NCI-H128 (cell line): ENCODE results near the gene ANO6.

Source experiments
- DNase-seq: peaks from one replicate; lab custom pipeline; 2025; ENCODE audit not compliant: unreplicated experiment; lab: John Stamatoyannopoulos, UW

The ANO6 gene

DNA sequence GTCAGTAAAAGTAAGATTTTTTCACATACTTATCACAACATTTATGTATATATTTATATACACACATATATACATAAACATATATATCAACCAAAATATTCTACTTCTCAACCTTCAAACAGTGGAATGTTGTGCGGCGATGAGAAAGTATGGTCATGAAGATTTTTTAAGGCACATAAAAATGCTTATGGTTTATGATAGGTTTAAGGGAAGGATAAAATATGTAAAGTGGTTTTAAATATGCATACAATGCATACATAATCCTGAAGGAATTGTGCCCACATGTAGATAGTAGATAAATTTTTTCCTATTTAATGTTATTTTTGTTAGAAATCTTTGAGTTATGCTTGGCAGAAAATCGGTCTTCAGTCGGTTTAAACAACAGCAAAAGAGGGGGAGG, 182.7 kb downstream of the ANO6 start:
- no peak for DNase-seq

DNA sequence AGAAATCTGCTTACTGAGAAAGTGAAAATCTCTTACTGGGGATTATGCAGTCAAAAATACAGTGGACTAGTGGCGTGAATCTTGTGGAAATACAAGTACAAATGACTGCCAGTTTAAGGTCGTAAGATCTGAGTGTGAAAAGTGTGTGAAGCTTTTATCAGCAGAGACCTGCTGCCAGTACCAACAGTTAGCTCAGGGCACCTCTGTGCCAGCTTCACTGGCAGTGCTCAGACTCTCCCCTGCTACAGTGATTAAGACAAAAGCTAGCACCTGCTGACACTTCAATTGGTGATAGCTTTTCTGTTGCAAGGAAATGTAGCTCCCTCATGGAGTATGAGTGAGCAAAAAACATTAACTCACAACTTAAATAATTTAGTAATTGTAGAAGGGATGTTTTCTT, 185.1 kb downstream of the ANO6 start:
- no peak for DNase-seq

GRCh38 chr12:45402288-45402687, 186.4 kb downstream of the ANO6 start:
- DNase-seq = no peak

DNA sequence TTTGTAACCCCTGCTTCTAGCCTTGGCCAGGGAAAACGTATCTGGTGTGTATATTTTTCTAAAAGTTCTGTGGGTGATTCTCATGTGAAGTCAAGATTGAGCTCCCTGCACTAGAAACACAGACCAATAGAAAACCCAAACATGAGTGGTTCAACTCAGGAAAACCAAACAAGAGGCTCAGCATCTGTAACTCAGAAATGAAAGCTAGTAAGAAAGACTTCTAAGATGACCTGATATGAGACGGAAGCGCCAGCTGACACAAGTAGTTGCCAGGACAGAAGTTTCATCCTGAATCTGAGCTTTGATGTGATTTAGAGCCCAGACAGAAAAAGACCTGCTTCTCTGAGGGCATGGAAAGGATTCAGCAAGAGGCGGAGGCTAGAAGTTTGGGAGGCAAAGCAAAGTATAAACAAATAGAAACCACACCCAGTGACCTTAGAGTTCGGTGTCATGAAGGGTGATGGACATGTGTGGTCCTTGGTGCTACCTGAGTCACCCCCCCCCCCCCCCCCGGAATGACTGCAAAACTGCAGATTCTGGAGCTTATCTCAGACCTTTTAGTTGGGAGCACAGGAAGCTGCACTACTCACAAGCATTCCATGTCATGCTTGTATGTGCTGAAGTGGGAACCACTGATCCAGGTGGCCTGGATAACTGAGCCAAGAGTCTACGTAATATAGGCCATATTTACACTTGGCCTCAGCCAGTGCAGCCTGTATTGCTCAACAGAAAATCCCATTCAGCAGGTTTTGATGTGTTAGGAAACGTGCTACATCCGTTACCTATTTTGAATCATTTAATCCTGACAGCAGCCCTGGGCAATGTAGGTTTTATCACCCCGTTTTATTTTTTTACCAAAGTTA, 191.3 kb downstream of the ANO6 start:
- DNase-seq = no peak

DNA sequence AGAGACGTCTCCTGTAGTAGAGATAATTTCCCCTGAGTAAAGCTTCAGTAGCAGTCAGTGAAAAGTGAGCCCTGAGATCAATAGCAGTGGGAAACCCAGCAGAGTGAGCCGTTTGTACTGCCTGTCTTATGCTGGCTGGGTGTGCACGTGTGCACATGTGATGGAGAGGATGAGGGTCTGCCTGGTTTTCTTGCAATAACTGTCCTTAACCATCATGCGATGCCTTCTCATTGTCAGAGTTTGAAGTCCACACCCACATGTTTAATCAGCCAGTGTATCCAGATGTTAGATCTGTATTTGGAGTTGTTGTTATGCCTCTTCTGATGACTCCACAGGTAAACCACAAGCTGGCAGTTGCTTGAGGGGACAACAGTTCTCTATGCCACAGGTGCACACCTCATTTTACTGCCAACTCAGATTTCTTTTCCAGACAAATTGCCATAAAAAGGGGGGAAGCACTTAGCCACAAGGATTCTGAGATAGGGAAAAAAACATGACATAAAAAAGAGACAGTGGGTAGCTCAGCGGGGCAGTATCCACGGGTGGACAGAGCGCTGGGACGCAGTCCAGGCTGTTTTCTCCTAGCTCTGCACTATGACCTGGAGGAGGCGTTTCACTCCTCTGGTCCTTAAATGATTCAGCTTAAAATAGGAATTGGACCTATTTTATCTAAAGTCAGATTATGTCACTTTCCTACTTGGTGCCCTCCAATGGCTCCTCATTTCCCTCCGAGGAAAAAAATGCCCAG, 192.3 kb downstream of the ANO6 start:
- no peak for DNase-seq

- no peak for DNase-seq
Observed at GRCh38 chr12:45408729-45409114, 192.8 kb downstream of the ANO6 start.

- DNase-seq = no peak
Observed at GRCh38 chr12:45409966-45410365, 194.1 kb downstream of the ANO6 start.

DNA sequence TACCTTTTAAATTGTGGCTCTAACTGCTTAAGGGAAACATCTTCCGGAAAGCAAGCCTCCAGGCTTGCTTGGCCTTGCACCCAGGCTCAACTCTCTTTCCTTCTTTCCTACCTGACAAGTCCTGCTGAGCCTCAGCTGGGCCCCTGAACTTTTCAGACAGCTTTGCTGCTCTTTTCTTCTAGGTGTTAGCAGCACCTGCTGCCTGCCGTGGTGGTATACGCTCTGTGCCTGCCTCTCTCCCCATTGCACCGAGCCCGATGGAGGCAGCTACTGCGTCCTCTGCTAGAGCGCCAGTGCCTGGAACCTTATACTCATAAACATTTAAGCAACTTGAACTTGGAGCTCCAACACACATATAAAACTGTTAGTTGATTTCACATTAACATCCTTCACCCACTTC, 195.7 kb downstream of the ANO6 start:
- no peak for DNase-seq

DNA sequence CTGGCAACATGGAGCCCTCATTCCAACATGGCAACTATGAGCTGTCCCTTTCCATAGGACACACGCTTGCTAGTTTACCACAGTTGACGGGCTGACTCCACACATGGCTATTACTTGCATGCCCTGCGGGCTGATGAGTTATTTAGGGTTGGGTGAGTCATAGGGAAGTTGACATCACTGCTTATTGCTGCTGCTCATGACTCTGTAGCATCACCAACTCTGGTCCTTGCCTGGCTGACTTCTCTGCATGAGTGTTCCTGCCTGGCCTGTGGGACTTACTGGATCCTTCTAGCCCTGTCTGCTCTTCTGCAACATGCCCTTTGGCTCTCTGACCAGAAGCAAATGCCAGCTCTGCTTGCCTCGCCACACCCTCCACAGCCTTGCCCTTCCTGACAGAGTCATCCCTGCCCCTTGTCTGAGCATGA, 199.5 kb downstream of the ANO6 start:
- no peak for DNase-seq

DNA sequence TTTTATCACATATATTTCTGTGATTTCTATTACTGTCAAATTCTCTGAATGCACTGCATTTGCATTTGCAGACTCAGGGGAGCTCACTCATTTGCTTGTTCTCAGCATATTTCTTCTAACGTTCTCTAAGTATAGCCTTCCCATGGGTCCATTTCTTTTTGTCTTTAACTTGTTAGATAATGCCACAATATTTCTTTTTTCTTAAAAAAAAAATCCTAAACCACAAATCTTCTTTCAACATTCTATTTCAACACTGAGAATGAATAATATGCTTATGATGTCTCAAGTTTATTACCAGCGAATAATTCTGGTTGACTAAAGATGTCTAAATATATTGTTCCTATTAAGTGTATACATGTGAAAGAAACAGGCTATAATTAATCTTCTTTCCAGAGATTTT, 200.2 kb downstream of the ANO6 start:
- no peak for DNase-seq

GRCh38 chr12:45418520-45418919, 202.6 kb downstream of the ANO6 start:
- DNase-seq = no peak

GRCh38 chr12:45419317-45419814, 203.5 kb downstream of the ANO6 start:
- DNase-seq = no peak

GRCh38 chr12:45421736-45422135, 205.8 kb downstream of the ANO6 start:
- no peak for DNase-seq

GRCh38 chr12:45423931-45424330, 208.0 kb downstream of the ANO6 start:
- DNase-seq = no peak

DNA sequence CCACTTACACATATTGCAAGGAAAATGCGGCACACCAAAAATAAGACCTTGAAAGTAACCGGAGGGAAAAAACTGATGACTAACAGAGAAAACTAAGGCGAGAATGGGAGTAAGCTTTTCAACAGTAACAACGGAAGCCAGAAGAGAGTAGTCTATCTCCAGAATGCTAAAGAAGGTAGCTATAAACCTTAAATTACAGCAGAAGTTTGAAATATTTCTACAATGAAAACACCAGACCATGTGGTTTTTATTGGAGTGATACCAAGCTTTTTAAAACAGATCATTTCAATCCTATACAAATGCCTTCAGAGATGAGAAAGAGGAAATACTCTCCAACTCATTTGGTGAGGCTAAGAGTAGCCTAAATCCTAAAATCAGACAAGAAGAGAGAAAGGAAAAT, 209.5 kb downstream of the ANO6 start:
- no peak for DNase-seq

DNA sequence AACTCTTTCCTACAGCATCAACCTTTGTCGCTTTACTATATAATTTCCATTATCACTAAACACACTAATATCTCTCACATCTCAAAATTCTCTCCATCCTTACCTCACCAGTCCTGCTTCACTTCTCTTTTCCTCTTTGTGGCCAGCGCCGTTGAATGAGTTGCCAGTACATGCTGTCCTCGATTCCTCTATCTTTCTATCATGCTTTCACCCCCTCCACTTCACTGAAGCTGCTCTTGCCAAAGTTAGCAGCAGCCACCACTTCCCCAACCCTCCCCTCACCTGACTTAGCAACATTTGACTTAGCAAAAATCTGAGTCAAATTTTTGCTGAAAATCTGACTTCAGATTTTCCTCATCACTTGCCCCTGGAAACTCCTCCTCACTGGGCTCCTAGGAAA, 210.4 kb downstream of the ANO6 start:
- DNase-seq = no peak

GRCh38 chr12:45427042-45427441, 211.1 kb downstream of the ANO6 start:
- no peak for DNase-seq

DNA sequence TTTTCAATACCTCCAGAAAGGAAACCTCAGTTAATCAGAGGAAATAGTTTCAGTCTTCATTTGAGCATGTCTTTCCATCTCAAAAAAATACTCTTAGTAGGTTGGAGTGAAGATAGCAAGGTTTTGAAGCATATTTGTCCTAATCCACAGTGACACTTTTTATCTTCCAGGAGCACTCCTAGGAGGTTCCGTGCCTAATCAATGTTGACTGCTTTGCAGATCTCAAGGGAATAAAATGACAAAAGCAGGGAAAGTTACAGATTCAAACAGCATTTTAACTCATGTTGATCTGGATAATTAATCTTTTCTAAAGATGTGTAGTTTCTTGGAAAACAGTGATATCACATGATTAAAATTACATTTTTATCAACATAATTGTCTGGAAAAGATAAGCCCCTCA, 213.9 kb downstream of the ANO6 start:
- no peak for DNase-seq

DNA sequence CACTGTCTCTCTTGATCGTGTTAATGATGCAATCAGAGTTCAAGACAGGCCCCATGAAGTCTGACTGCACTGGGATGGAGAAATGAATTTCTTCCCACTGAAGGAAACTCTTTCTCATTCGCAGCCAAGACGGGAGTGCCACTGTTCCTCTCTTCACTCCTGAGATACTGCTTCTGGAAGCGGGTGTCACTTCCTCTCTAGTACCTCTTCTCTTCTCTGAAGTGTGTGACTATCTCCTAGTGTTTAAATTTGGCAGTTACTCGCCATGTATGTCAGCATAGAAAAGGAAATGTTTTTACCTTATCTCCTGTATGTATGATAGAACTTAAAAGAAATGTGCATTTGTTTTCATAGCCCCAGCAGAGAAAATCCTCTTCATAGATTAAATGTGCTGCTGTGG, 215.2 kb downstream of the ANO6 start:
- DNase-seq = no peak

- DNase-seq = no peak
Observed at GRCh38 chr12:45432710-45433109, 216.8 kb downstream of the ANO6 start.

- no peak for DNase-seq
Observed at GRCh38 chr12:45433441-45433868, 217.6 kb downstream of the ANO6 start.

DNA sequence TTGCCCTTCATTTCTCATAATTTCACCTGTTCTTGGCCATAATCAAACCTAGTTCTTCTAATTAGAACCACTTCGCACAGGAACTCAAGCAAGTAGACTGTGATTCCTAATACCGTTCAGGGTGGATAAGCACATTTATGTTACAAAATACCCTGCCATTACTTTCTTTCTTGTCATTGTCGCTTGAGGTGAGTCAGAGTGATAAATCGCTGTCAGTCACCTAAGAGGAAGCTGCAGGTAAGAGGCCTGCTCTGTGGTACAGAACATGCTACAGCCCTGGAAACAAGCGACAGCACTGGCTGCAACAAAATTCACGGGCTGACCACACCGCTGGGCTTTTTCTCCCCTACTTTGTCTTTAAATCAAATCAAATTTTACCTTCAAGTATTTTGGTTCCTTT, 218.2 kb downstream of the ANO6 start:
- DNase-seq = no peak
